Lower leg skin (tissue), 4 donors: ENCODE data around the gene EEFSEC. TPM values are rescaled to one million over a fixed set of nuclear protein-coding genes. Genes with fewer than 3 reads are reported as not detected.

Experiments used
- DNase-seq, 2 donors: peaks; one replicate each; pipeline ENCODE4 v3.0.0-alpha.2; 2019; ENCODE audit warnings: low spot score in 2 of 2
- H3K4me3 ChIP-seq: fragments of 200-600 bp; sonication (generic); 2 replicates; pipeline ENCODE4 v1.5.1; 2017; ENCODE audit warnings: mild to moderate bottlenecking, low read depth; ENCODE audit not compliant: poor library complexity, severe bottlenecking
- POLR2A ChIP-seq, 2 donors: fragments of 450-650 bp; IDR thresholded peaks; one replicate each; pipeline ENCODE4 v1.6.1; 2016 to 2017; ENCODE audit warnings: antibody characterized with exemption in 2 of 2, mild to moderate bottlenecking in 1 of 2, moderate library complexity in 1 of 2
- WGBS, 2 donors: methylation state at CpG; one replicate each; pipeline ENCODE4 v1.1.5; 2018; 5-methylcytosine and 5-hydroxymethylcytosine counted together
- intact Hi-C: fragments of 100-400 bp; cut with DNase I; formaldehyde crosslinking; loops from one replicate; pipeline ENCODE4 v1.15.0; 2023; ENCODE audit warnings: low total_unique reads
- total RNA-seq, 4 donors: library from RNA; depleted of rRNA; stranded (reverse); fragments of >200 nt; gene quantifications; one replicate each; pipeline ENCODE4 v1.1.0, GENCODE V29; 2016
- TF ChIP-seq, protein P1 (sequence below), 3 donors: fragments of 450-650 bp; IDR thresholded peaks; one replicate each; pipeline ENCODE4 v1.5.1; 2016; ENCODE audit warnings: antibody characterized with exemption in 3 of 3, mild to moderate bottlenecking in 3 of 3, moderate library complexity in 2 of 3

EEFSEC gene
- total RNA-seq, 4 donors from 2014 or later, result 16.3 to 28.6 (median 16.8) TPM

DNA sequence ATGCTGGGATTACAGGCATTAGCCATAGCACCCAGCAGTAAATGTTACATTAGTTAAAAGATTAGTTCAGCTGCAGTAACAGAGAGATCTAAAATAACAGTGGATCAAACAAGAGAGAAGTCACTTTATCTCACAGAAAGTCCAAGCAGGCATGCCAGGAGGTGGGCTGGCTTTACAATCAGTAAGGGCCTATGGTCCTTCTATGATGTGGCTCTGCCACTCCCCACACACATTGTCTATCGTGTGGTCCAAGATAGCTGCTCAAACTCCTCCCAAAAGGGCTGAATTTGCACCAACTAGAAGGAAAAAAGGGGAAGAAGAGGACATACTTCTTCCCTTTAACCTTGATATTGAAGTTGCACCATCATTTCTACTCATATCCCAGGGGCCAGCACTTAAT, 25.0 kb upstream of the EEFSEC start:
- no peak overlapping the region for H3K4me3 ChIP-seq
- no peak for TF ChIP-seq POLR2A (IDR thresholded peaks at IDR 0.05)
- TF ChIP-seq, protein P1, sequence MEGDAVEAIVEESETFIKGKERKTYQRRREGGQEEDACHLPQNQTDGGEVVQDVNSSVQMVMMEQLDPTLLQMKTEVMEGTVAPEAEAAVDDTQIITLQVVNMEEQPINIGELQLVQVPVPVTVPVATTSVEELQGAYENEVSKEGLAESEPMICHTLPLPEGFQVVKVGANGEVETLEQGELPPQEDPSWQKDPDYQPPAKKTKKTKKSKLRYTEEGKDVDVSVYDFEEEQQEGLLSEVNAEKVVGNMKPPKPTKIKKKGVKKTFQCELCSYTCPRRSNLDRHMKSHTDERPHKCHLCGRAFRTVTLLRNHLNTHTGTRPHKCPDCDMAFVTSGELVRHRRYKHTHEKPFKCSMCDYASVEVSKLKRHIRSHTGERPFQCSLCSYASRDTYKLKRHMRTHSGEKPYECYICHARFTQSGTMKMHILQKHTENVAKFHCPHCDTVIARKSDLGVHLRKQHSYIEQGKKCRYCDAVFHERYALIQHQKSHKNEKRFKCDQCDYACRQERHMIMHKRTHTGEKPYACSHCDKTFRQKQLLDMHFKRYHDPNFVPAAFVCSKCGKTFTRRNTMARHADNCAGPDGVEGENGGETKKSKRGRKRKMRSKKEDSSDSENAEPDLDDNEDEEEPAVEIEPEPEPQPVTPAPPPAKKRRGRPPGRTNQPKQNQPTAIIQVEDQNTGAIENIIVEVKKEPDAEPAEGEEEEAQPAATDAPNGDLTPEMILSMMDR (IDR thresholded peaks at IDR 0.05), result no peak
- intact Hi-C loops, result no loop called here
- WGBS, 2 donors, result 44 to 63% methylated on average over 1 of the region's 1 CpG
- no peak for DNase-seq

DNA sequence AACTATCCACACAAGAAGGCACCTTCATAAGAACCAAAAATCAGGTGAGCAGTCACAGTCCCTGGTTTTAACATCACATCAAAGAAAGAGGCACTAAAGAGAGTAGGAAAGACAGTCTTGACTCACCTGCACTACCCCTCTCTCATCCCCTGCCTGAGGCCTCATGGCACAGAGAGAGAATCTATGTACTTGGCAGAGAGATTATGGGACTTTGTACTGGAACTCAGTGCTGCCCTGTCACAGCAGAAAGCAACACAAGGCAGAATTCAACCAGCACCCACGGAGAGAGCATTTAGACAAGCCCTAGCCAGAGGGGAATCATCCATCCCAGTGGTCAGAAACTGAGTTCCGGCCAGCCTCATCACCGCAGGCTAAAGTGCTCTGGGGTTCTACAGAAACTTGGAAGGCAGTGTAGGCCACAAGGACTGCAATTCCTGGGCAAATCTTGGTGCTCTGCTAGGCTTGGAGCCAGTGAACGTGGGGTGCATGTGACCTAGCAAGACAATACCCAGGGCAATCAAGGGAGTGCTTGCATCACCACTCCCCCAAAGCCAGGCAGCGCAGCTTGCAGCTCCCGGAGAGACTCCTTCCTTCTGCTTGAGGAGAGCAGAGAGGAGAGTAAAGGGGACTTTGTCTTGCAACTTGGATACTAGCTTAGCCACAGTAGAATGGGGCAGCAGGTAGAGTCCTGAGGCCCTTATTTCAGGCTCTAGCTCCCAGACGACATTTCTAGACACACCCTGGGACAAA, 21.2 kb upstream of the EEFSEC start:
- 86 to 88% methylated on average over 6 to 7 of the region's 7 CpGs for WGBS, 2 donors
- H3K4me3 ChIP-seq, result no peak overlapping the region
- DNase-seq, result no peak
- no peak for TF ChIP-seq POLR2A (IDR thresholded peaks at IDR 0.05)
- TF ChIP-seq, protein P1 (IDR thresholded peaks at IDR 0.05), result no peak
- intact Hi-C loops, result no loop called here

DNA sequence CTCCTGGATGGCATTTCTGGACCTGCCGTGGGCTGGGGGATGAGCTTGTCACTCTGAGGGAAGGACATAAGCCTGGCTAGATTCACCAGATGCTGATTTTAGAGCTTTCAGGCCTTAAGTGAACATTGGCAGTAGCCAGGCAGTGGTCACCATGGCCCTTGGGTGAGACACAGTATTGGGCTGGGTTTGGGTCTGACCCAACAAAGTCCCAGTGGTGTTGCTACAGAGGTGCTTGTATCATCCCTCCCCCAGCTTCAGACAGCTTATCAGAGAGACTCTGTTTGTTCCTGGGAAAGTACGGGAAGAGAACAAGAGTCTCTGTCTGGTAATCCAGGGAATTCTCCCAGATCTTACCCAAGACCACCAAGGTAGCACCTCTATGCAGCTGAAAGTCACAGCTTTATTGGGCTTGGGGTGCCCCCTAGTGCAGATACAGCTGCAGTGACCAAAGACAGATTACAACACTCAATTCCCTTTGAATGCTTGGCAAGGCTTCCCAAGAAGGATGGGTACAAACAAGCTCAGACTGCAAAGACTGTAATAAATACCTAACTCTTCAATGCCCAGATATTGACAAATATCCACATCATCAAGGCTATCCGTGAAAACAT, 19.9 kb upstream of the EEFSEC start:
- no peak overlapping the region for H3K4me3 ChIP-seq
- no peak for DNase-seq
- TF ChIP-seq, protein P1 (IDR thresholded peaks at IDR 0.05), result no peak
- TF ChIP-seq POLR2A (IDR thresholded peaks at IDR 0.05), result no peak
- intact Hi-C loops, result no loop called here
- 74 to 76% methylated on average over 3 of the region's 3 CpGs for WGBS, 2 donors

DNA sequence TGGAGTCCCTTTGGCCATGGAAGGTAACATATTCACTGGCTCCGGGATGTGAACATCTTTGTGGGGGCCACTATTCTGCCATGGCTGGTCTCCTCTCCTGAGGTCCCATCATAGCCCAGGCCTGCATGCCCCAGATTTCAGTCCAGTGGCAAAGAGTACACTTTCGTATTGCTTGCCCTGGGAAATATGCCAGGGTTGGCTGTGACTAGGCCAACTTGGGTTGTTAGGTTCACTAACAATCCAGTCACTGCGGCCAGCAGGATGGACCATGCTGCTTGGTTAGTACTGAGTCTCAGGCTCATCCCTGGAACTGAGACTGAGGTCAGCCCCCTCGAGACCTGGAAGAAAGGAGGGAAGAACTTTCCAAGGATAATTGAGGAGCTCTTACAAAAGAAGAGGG, 9.8 kb upstream of the EEFSEC start:
- intact Hi-C loops, result no loop called here
- no peak overlapping the region for H3K4me3 ChIP-seq
- 86 to 88% methylated on average over 4 of the region's 4 CpGs for WGBS, 2 donors
- DNase-seq, result peak in 1 of 2 donors; percentile 48
- no peak for TF ChIP-seq POLR2A (IDR thresholded peaks at IDR 0.05)
- TF ChIP-seq, protein P1 (IDR thresholded peaks at IDR 0.05), result no peak

DNA sequence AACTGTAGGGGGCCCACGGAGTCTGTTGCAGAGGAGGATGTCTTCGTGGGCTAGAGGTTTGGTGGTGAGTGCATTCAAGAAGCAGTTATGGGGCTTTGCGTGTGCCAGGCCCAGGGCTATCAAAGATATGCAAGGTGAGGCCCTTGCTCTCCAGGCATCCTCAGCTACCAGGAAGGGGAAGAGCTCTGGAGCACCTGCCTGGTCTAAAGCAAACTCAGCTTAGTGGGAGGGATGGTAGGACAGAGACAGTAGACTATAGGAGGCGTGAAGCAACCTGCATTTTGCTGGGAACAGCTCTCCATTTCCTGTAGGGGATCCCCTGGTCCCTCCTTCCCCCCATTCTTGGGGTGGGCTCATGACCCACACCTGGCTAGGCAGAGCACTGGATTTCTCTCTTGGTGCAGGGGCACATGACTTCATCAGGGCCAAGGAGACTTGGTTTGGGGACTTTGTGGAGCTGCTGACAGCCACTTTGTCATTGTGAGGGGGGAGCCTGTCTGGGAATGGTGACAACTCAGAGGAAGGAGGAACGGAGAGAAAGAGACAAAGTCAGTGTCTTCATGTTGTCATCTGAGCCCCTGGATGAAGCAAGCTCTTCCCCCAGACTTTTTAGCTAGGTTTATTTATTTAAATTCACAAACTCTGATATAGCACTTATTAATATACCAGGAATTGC, 8.6 kb upstream of the EEFSEC start:
- intact Hi-C loops, result no loop called here
- WGBS, 2 donors, result 64 to 71% methylated on average over 5 of the region's 5 CpGs

More for the DNA sequence above, 8.6 kb upstream of the EEFSEC start:
- no peak for TF ChIP-seq POLR2A (IDR thresholded peaks at IDR 0.05)
- TF ChIP-seq, protein P1 (IDR thresholded peaks at IDR 0.05), result no peak
- no peak overlapping the region for H3K4me3 ChIP-seq
- DNase-seq, result peak in 1 of 2 donors; percentile 65
